Activated CD8-positive, alpha-beta memory T cell treated with anti-CD3 and anti-CD28 coated beads, Interleukin-2, amount 50 U/mL, for 24 hours (primary cell): ENCODE data around the gene PCMT1.
"Not testable (repeated sequence)": the region's sequence is repeated elsewhere in the genome, so short reads cannot be mapped to it uniquely, and the experiment has no call there.

Source experiments
- DNase-seq: peaks from one replicate; pipeline ENCODE4 v3.0.0-alpha.2; 2020; ENCODE audit errors: extremely low read depth

The PCMT1 gene

GRCh38 chr6:149750136-149750609 is 632 bp downstream of the PCMT1 start:
- DNase-seq, result peak; percentile 17

DNA sequence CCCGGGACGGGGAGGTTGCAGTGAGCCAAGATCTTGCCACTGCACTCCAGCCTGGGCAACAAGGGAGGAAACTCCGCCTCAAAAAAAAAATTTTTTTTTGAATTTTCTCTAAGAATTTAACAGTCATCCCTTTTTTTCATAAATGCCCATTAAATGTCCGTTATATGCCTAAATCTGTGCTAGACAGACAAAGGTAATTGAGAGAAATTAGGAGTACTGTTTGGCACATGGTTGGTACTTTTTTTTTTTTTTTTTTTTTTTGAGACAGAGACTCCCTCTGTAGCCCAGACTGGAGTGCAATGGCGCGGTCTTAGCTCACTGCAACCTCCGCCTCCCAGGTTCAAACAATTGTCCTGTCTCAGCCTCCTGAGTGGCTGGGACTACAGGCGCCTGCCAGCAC is 1.7 kb downstream of the PCMT1 start:
- DNase-seq, result no peak

GRCh38 chr6:149751920-149752319 is 2.4 kb downstream of the PCMT1 start:
- not testable (repeated sequence) for DNase-seq

DNA sequence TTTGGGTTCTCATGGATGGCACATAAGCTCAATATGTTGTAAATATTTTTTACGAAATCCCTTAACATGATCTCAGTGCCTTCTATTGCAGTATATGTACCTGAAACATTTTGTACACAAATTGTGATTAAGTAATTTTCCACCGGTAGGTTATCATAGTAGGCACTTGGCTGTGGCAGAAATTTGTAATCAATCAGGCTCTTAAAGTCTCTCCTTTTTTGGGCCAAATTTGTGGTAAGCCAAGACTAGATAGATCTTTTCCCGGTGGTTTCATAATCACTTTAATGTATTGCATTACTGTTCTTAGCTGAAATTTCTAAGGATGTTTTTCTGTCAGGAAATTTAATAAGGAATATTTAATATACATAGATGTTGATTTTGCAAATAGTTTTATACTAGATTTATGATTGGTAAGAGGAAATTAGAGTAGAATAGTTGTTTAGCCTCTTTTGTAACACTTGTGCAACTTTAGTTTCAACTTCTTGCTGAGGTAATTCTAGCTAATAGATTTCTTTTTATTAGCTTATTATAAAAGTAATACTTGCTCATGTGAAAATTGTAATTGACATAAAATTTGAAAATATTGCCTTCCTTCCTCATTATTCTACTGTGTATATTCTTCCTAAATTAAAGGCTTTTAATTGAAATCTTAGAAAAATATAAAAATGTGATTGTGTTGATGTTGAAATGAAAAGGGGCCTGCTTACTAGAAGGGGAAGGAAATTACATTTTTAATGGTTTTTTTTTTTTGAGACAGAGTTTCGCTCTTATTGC is 3.2 kb downstream of the PCMT1 start:
- no peak for DNase-seq

DNA sequence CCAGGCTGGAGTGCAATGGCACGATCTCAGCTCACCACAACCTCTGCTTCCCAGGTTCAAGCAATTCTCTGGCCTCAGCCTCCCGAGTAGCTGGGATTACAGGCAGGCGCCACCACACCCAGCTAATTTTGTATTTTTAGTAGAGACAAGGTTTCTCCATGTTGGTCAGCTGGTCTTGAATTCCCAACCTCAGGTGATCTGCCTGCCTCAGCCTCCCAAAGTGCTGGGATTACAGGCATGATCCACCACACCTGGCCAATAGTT is 3.8 kb downstream of the PCMT1 start:
- DNase-seq, result not testable (repeated sequence)

GRCh38 chr6:149754548-149754947 is 5.0 kb downstream of the PCMT1 start:
- no peak for DNase-seq

DNA sequence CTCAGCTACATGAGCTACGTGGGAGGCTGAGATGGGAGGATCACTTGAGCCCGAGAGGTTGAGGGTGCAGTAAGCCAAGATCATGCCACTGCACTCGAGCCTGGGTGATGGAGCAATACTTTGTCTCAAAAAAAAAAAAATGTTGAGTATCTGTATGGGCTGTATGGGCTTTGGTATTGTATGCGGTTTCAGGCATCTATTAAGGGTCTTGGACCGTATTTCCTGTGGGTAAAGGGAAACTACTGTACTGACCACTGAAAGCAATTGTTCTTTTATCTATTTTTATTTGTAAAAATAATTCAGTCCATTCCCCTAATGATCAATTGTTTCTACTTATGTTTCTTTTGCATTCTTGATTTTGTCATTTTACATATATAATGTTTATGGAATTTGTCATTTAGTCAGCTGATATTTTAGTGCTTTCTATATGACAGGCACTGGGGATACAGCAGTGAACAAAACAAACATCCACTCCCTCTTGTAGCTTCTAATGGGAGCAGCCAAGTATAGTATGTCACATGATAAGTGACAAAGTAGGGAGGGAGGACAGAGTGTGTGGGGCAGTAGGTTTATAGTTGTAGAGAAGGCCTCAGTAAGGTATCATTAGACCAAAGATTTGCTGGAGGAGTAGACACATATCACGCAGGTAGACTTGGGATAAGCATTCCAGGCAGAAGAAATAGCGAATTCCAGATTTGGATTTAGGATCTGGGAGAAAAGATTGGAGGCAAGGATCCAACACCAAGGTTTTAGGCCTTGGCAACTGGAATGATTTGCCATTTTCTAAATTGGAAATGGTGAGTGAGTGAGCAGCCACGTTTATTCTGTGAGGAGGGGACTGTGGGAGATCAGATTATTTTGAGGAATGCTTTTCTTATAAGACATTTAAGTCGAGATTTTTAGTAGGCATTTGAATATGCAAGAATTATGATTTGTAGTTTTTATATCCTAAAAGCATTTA is 6.0 kb downstream of the PCMT1 start:
- DNase-seq, result no peak

GRCh38 chr6:149756261-149756636 is 6.7 kb downstream of the PCMT1 start:
- DNase-seq, result no peak

DNA sequence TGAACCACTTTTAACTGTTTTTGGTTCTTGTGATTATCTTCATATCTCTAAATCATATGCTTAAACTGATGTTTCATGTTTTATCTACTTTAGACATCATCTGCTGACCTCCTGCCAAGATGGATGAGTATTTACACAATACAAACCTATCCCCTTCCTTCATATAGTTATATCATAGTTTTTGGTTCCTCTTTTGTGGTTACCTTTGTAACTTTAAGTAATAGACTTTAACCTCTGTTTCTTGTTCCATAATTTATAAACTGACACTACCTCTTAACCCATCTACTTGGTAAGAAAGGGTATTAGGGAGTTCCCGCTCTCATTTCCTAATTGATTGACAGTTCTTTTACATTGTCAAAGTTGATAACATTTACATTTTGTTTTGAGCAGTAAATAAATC is 11.9 kb downstream of the PCMT1 start:
- no peak for DNase-seq

- DNase-seq, result no peak
These were observed 14.3 kb downstream of the PCMT1 start for GRCh38 chr6:149763866-149764265.

- no peak for DNase-seq
These were observed 16.7 kb downstream of the PCMT1 start for GRCh38 chr6:149766156-149766769.

- DNase-seq, result no peak
These were observed 20.1 kb downstream of the PCMT1 start for GRCh38 chr6:149769676-149770075.

- no peak for DNase-seq
These were observed 21.6 kb downstream of the PCMT1 start for GRCh38 chr6:149771185-149771584.

- no peak for DNase-seq
These were observed 22.4 kb downstream of the PCMT1 start for GRCh38 chr6:149771925-149772324.

DNA sequence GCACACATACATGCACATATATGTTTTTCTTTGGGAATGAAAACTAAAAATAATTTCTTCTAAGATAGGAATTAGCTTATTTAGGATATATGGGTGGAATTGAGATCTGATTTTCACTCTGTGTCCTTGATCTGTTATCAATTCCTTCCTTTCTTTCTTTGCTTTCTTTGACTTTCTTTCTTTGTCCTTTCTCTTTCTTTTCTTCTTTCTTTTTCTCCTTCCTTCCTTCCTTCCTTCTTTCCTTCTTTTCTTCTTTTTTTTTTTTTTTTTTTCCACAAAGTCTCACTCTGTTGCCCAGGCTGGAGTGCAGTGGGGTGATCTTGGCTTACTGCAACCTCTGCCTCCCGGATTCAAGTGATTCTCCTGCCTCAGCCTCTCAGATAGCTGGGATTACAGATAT is 28.1 kb downstream of the PCMT1 start:
- DNase-seq, result no peak

- no peak for DNase-seq
These were observed 30.1 kb downstream of the PCMT1 start for GRCh38 chr6:149779644-149779963.

DNA sequence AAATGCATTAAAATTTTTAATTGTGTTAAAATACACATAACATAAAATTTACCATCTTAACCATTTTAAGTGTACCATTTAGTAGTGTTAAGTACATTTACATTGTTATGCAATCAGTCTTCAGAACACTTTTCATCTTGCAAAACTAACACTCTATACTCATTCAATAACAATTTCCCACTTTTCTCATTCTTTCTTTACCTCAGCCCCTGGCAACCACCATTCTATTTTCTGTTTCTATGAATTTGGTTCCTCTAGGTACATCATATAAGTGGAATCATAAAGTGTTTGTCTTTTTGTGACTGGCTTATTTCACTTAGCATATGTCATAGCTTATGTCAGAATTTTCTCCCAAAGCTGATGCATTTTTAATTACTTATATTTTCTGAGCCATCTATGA is 32.2 kb downstream of the PCMT1 start:
- DNase-seq, result no peak

GRCh38 chr6:149782337-149782736 is 32.8 kb downstream of the PCMT1 start:
- no peak for DNase-seq

GRCh38 chr6:149783551-149783950 is 34.0 kb downstream of the PCMT1 start:
- no peak for DNase-seq

- no peak for DNase-seq
These were observed 56.6 kb downstream of the PCMT1 start for GRCh38 chr6:149806127-149806526.

DNA sequence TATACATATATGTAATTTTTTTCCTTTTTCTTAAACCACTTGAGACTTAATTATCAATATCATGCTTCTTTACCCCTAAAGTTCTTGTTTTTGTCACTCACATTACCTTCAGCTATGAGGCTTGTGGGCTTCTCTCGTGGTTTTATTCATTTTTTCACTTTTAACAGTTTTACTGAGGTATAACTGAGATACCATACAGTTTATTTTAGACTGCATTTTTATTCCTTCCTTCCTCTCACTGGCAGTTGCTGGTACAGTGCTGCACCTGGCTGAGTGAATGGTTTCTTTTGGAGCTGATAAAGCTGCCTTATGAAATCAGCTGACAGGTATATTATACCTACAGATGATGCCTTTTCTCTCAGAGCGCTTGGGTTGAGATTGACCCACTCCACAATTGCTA is 60.3 kb downstream of the PCMT1 start:
- DNase-seq, result no peak

- DNase-seq, result no peak
These were observed 63.8 kb downstream of the PCMT1 start for GRCh38 chr6:149813351-149813750.

- DNase-seq, result no peak
These were observed 66.2 kb downstream of the PCMT1 start for GRCh38 chr6:149815788-149816187.
